GM20000 (cell line): ENCODE results near the gene LHPP.
"Not testable (repeated sequence)": the region's sequence is repeated elsewhere in the genome, so short reads cannot be mapped to it uniquely, and the experiment has no call there.

Experiments used
- DNase-seq: peaks from one replicate; pipeline ENCODE4 v3.0.0; 2012; ENCODE audit warnings: low spot score
- CTCF ChIP-seq: IDR thresholded peaks from 2 replicates; pipeline ENCODE4 v1.5.1; 2012; ENCODE audit warnings: mild to moderate bottlenecking, control low read depth; ENCODE audit errors: extremely low read depth, missing control alignments

Gene LHPP

GRCh38 chr10:124430077-124430476 is 31.5 kb upstream of the LHPP start:
- no peak for TF ChIP-seq CTCF
- DNase-seq = no peak

GRCh38 chr10:124433461-124433860 is 28.2 kb upstream of the LHPP start:
- DNase-seq = no peak
- TF ChIP-seq CTCF = no peak

GRCh38 chr10:124435683-124436082 is 25.9 kb upstream of the LHPP start:
- DNase-seq = not testable (repeated sequence)

GRCh38 chr10:124436191-124436638 is 25.4 kb upstream of the LHPP start:
- DNase-seq = no peak
- no peak for TF ChIP-seq CTCF

- not testable (repeated sequence) for DNase-seq
Observed at GRCh38 chr10:124441694-124442093, 19.9 kb upstream of the LHPP start.

GRCh38 chr10:124446830-124447750 is 14.5 kb upstream of the LHPP start:
- no peak for TF ChIP-seq CTCF

GRCh38 chr10:124447751-124448466 is 13.7 kb upstream of the LHPP start:
- TF ChIP-seq CTCF = no peak
- peak; percentile 49 for DNase-seq

More at GRCh38 chr10:124446830-124447750, 14.5 kb upstream of the LHPP start:
- peak; percentile 16 for DNase-seq

GRCh38 chr10:124448696-124449169 is 12.9 kb upstream of the LHPP start:
- TF ChIP-seq CTCF = no peak
- no peak for DNase-seq
